Calu3 (cell line): ENCODE results near the gene MMEL1. TPM values are rescaled to one million over a fixed set of nuclear protein-coding genes. Genes with fewer than 3 reads are reported as not detected.
"Not testable (repeated sequence)": the region's sequence is repeated elsewhere in the genome, so short reads cannot be mapped to it uniquely, and the experiment has no call there.

Source experiments
- BruUV-seq: library from RNA; stranded (reverse); fragments of 400-500 nt; replicated peaks from 2 replicates; lab custom pipeline; 2021; lab: Mats Ljungman, UMichigan
- CTCF ChIA-PET: fragments of 300-600 bp; sonication (Branson Sonifier 250); formaldehyde crosslinking; loops from one replicate; lab custom pipeline; 2022; ENCODE audit warnings: antibody characterized with exemption; lab: Charles Lee
- DNase-seq: peaks from one replicate; pipeline ENCODE4 v3.0.0; 2022
- H3K27ac Mint-ChIP-seq: one replicate; pipeline ENCODE4 v1.8.0; 2022; ENCODE audit warnings: mixed read lengths; ENCODE audit not compliant: unreplicated experiment
- H3K27me3 Mint-ChIP-seq: one replicate; pipeline ENCODE4 v1.8.0; 2022; ENCODE audit warnings: mixed read lengths; ENCODE audit not compliant: unreplicated experiment
- H3K36me3 Mint-ChIP-seq: one replicate; pipeline ENCODE4 v1.8.0; 2022; ENCODE audit warnings: mild to moderate bottlenecking, moderate library complexity, mixed read lengths; ENCODE audit not compliant: insufficient read depth, unreplicated experiment
- H3K4me1 Mint-ChIP-seq: one replicate; pipeline ENCODE4 v1.8.0; 2022; ENCODE audit warnings: mild to moderate bottlenecking, low read depth, mixed read lengths; ENCODE audit not compliant: unreplicated experiment
- H3K4me3 Mint-ChIP-seq: one replicate; pipeline ENCODE4 v1.8.0; 2022; ENCODE audit warnings: mild to moderate bottlenecking, low read depth, moderate library complexity, mixed read lengths; ENCODE audit not compliant: unreplicated experiment
- H3K9me3 Mint-ChIP-seq: one replicate; pipeline ENCODE4 v1.8.0; 2022; ENCODE audit warnings: low read depth, mixed read lengths; ENCODE audit not compliant: unreplicated experiment
- CTCF ChIP-seq: fragments of 200-600 bp; IDR thresholded peaks from one replicate; pipeline ENCODE4 v1.8.0; 2022; ENCODE audit warnings: antibody characterized with exemption; ENCODE audit not compliant: unreplicated experiment
- intact Hi-C: fragments of 100-400 bp; cut with micrococcal nuclease; formaldehyde crosslinking; loops from one replicate; pipeline ENCODE4 v1.10.0; 2022; ENCODE audit not compliant: unreplicated experiment
- total RNA-seq: library from RNA; stranded (reverse); gene quantifications from 2 replicates; pipeline ENCODE4 v1.2.3, GENCODE V29; 2022

The MMEL1 gene
- total RNA-seq, 1 experiment from 2014 or later, result 5.6 TPM

GRCh38 chr1:2574350-2574749 is 58.5 kb downstream of the MMEL1 start:
- Mint-ChIP-seq H3K27me3 (no peaks in the 10 kb centered on the region), H3K9me3 (peaks cover 8% of the 10 kb centered on the region), H3K27ac (peak overlapping the region; percentile 2), H3K36me3 (peaks cover 23% of the 10 kb centered on the region), H3K4me3 (no peak overlapping the region), H3K4me1 (peaks cover 10% of the 10 kb centered on the region)
- TF ChIP-seq CTCF, result no peak
- intact Hi-C loops, result no loop called here
- BruUV-seq, result no TSS peak
- CTCF ChIA-PET, result interaction anchor here (1.2 kb wide), 1 partner anchor 18 kb away, joined by 5 read pairs; the partner anchor contains the start of gene TNFRSF14
- no peak for DNase-seq

GRCh38 chr1:2573250-2573920 is 59.4 kb downstream of the MMEL1 start:
- CTCF ChIA-PET, result no interaction called here
- H3K27ac Mint-ChIP-seq, result peak overlapping the region; percentile 58
- H3K4me1 Mint-ChIP-seq, result peaks cover 1% of the 10 kb centered on the region
- no peak for TF ChIP-seq CTCF
- BruUV-seq, result no TSS peak
- H3K27me3 Mint-ChIP-seq, result no peaks in the 10 kb centered on the region
- peaks cover 22% of the 10 kb centered on the region for H3K36me3 Mint-ChIP-seq
- no peak overlapping the region for H3K4me3 Mint-ChIP-seq
- intact Hi-C loops, result no loop called here
- peaks cover 8% of the 10 kb centered on the region for H3K9me3 Mint-ChIP-seq
- DNase-seq, result no peak

GRCh38 chr1:2571348-2571747 is 61.5 kb downstream of the MMEL1 start:
- intact Hi-C loops, result no loop called here
- no peaks in the 10 kb centered on the region for H3K27me3 Mint-ChIP-seq
- peaks cover 8% of the 10 kb centered on the region for H3K9me3 Mint-ChIP-seq
- peaks cover 18% of the 10 kb centered on the region for H3K36me3 Mint-ChIP-seq
- H3K27ac Mint-ChIP-seq, result no peak overlapping the region
- no peak for DNase-seq
- no peak overlapping the region for H3K4me3 Mint-ChIP-seq
- TF ChIP-seq CTCF, result no peak
- no TSS peak for BruUV-seq
- H3K4me1 Mint-ChIP-seq, result peaks cover 1% of the 10 kb centered on the region
- CTCF ChIA-PET, result interaction anchor here (0.6 kb wide), 1 partner anchor 33 kb away, joined by 3 read pairs; no protein-coding TSS in a partner anchor

- peaks cover 18% of the 10 kb centered on the region for H3K36me3 Mint-ChIP-seq
- BruUV-seq, result no TSS peak
- no peak for DNase-seq
- no peak for TF ChIP-seq CTCF
- intact Hi-C loops, result no loop called here
- no peak overlapping the region for H3K27ac Mint-ChIP-seq
- H3K4me3 Mint-ChIP-seq, result no peak overlapping the region
- peaks cover 8% of the 10 kb centered on the region for H3K9me3 Mint-ChIP-seq
- H3K4me1 Mint-ChIP-seq, result peaks cover 10% of the 10 kb centered on the region
- H3K27me3 Mint-ChIP-seq, result no peaks in the 10 kb centered on the region
- CTCF ChIA-PET, result no interaction called here
Observed at GRCh38 chr1:2570332-2570731, 62.5 kb downstream of the MMEL1 start.

- CTCF ChIA-PET, H3K27ac Mint-ChIP-seq, BruUV-seq, H3K9me3 Mint-ChIP-seq, H3K4me3 Mint-ChIP-seq, H3K27me3 Mint-ChIP-seq, intact Hi-C loops, DNase-seq: not testable (repeated sequence)
- Mint-ChIP-seq H3K36me3 (peaks cover 16% of the 10 kb centered on the region), H3K4me1 (peaks cover 16% of the 10 kb centered on the region)
Observed at GRCh38 chr1:2569703-2570102, 63.1 kb downstream of the MMEL1 start.
